ENCODE data around the gene SLC39A11. TPM values are rescaled to one million over a fixed set of nuclear protein-coding genes. Genes with fewer than 3 reads are reported as not detected.

SLC39A11 gene
- polyA plus RNA-seq, 1 of the 3 experiments (the other 2 are of a cell fraction), result 23.5 TPM

DNA sequence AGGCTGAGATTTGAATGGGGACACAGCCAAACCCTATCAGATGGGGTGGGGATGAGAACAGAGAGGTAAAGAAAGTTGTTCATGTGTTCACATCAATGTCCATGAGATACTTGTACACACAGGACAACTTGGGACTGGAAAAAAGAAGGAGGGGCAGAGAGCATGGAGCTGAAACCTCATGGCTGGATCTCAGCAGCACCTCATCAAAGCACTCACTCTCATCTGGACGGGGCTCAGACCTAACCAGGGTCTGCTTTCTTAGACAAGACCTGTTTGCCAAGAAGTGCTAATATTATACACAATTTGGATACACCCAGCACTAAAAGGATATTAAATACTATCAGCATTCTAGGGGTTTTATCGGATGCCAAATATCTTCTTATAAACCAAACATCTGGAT is 399.8 kb downstream of the SLC39A11 start:
- H3K27ac ChIP-seq (ENCODE audit: low read depth in 2 of 2, low read length in 1 of 2), result peak overlapping the region; percentile 74 to 91
- peaks cover 16 to 25% of the 10 kb centered on the region in 2 experiments; a peak in 3 of 4 replicates for H3K4me1 ChIP-seq (ENCODE audit: control insufficient read depth in 1 of 2, insufficient read depth in 2 of 2, low read depth in 1 of 2, low read length in 1 of 2)
- no peak overlapping the region for H3K4me3 ChIP-seq (ENCODE audit: low read depth in 2 of 2, low read length in 1 of 2)
- no peak overlapping the region for H2AFZ ChIP-seq (ENCODE audit: low read depth)
- H3K27me3 ChIP-seq (ENCODE audit: insufficient read depth), result no peaks in the 10 kb centered on the region
- peak; percentile 37 for DNase-seq
- POLR2A ChIA-PET, result no interaction called here
- H3K4me2 ChIP-seq, result no peak overlapping the region
- H3K9ac ChIP-seq, result no peak overlapping the region; the same call in 1 of the 2 replicates
- no peaks in the 10 kb centered on the region for H4K20me1 ChIP-seq (ENCODE audit: insufficient read depth)
- TF ChIP-seq EP300 (IDR thresholded peaks at IDR 0.05; ENCODE audit: borderline replicate concordance in 1 of 2, low read depth in 1 of 2, low read length in 1 of 2), result no peak
- no peaks in the 10 kb centered on the region for H3K9me3 ChIP-seq
- H3F3A ChIP-seq (replicated peaks; ENCODE audit: insufficient read depth), result peaks cover 26% of the 10 kb centered on the region
- no peaks in the 10 kb centered on the region for H3K9me2 ChIP-seq
- 92% methylated on average over 2 of the region's 2 CpGs for WGBS (ENCODE audit: low lambda C conversion rate)
- no peaks in the 10 kb centered on the region for H3K79me2 ChIP-seq (ENCODE audit: insufficient read depth)
- no peaks in the 10 kb centered on the region for H3K36me3 ChIP-seq (replicated peaks in 1 of 2; ENCODE audit: control insufficient read depth in 1 of 2, insufficient read depth in 2 of 2, low read length in 1 of 2)
- CTCF ChIA-PET, result interaction anchor here (1.3 to 6.9 kb wide), 5 partner anchors 14 to 135 kb away, joined by 3 to 39 read pairs (median 9); no protein-coding TSS in a partner anchor

GRCh38 chr17:72691586-72691985 is 400.9 kb downstream of the SLC39A11 start:
- no peaks in the 10 kb centered on the region for H3K9me3 ChIP-seq
- H3K36me3 ChIP-seq (replicated peaks in 1 of 2; ENCODE audit: control insufficient read depth in 1 of 2, insufficient read depth in 2 of 2, low read length in 1 of 2), result no peaks in the 10 kb centered on the region
- WGBS (ENCODE audit: low lambda C conversion rate), result 71% methylated on average over 4 of the region's 4 CpGs
- H3K27ac ChIP-seq (ENCODE audit: low read depth in 2 of 2, low read length in 1 of 2), result peak overlapping the region in 1 of 2 experiments; percentile 91; a peak in 2 of 4 replicates
- no peaks in the 10 kb centered on the region for H3K27me3 ChIP-seq (ENCODE audit: insufficient read depth)
- no peak for DNase-seq
- POLR2A ChIA-PET, result no interaction called here
- H3K9me2 ChIP-seq, result no peaks in the 10 kb centered on the region
- H3K4me1 ChIP-seq (ENCODE audit: control insufficient read depth in 1 of 2, insufficient read depth in 2 of 2, low read depth in 1 of 2, low read length in 1 of 2), result peaks cover 12 to 18% of the 10 kb centered on the region in 2 experiments; a peak in 3 of 4 replicates
- H3K9ac ChIP-seq, result peak overlapping the region; percentile 24; the same call in 1 of the 2 replicates
- CTCF ChIA-PET, result interaction anchor here (1.4 to 2.6 kb wide), 3 partner anchors 13 to 131 kb away, joined by 3 to 9 read pairs (median 4); no protein-coding TSS in a partner anchor
- no peaks in the 10 kb centered on the region for H4K20me1 ChIP-seq (ENCODE audit: insufficient read depth)
- H3K79me2 ChIP-seq (ENCODE audit: insufficient read depth), result no peaks in the 10 kb centered on the region
- TF ChIP-seq, protein P1, sequence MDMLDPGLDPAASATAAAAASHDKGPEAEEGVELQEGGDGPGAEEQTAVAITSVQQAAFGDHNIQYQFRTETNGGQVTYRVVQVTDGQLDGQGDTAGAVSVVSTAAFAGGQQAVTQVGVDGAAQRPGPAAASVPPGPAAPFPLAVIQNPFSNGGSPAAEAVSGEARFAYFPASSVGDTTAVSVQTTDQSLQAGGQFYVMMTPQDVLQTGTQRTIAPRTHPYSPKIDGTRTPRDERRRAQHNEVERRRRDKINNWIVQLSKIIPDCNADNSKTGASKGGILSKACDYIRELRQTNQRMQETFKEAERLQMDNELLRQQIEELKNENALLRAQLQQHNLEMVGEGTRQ (IDR thresholded peaks at IDR 0.05; ENCODE audit: borderline replicate concordance, low read depth, low read length), result no peak
- TF ChIP-seq MAX (IDR thresholded peaks at IDR 0.05; ENCODE audit: low read depth) (0 out of 2 replicates have a peak, but pooled peaks have one; percentile 6), TCF12 (IDR thresholded peaks at IDR 0.05) (peak; percentile 49; the same call in 1 of the 2 replicates), MEF2A (IDR thresholded peaks at IDR 0.05; ENCODE audit: borderline replicate concordance, low read depth) (no peak), RXRA (IDR thresholded peaks at IDR 0.05; ENCODE audit: borderline replicate concordance, low read depth) (no peak), MXI1 (IDR thresholded peaks at IDR 0.05; ENCODE audit: low read depth, low read length) (no peak), FOSL2 (IDR thresholded peaks at IDR 0.05; ENCODE audit: borderline replicate concordance, low read depth) (peak; percentile 51; the same call in 1 of the 2 replicates)
- TF ChIP-seq, protein P2, sequence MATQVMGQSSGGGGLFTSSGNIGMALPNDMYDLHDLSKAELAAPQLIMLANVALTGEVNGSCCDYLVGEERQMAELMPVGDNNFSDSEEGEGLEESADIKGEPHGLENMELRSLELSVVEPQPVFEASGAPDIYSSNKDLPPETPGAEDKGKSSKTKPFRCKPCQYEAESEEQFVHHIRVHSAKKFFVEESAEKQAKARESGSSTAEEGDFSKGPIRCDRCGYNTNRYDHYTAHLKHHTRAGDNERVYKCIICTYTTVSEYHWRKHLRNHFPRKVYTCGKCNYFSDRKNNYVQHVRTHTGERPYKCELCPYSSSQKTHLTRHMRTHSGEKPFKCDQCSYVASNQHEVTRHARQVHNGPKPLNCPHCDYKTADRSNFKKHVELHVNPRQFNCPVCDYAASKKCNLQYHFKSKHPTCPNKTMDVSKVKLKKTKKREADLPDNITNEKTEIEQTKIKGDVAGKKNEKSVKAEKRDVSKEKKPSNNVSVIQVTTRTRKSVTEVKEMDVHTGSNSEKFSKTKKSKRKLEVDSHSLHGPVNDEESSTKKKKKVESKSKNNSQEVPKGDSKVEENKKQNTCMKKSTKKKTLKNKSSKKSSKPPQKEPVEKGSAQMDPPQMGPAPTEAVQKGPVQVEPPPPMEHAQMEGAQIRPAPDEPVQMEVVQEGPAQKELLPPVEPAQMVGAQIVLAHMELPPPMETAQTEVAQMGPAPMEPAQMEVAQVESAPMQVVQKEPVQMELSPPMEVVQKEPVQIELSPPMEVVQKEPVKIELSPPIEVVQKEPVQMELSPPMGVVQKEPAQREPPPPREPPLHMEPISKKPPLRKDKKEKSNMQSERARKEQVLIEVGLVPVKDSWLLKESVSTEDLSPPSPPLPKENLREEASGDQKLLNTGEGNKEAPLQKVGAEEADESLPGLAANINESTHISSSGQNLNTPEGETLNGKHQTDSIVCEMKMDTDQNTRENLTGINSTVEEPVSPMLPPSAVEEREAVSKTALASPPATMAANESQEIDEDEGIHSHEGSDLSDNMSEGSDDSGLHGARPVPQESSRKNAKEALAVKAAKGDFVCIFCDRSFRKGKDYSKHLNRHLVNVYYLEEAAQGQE (IDR thresholded peaks at IDR 0.05; ENCODE audit: low read depth, low read length), result no peak
- no peak overlapping the region for H3K4me3 ChIP-seq (ENCODE audit: low read depth in 2 of 2, low read length in 1 of 2)
- H2AFZ ChIP-seq (ENCODE audit: low read depth), result no peak overlapping the region
- H3F3A ChIP-seq (replicated peaks; ENCODE audit: insufficient read depth), result peaks cover 18% of the 10 kb centered on the region
- H3K4me2 ChIP-seq, result peak overlapping the region; percentile 29; the same call in 1 of the 2 replicates
